GM12801 (cell line): ENCODE measurements around the gene RCN2.

Experiments
- TF ChIP-seq, protein P1 (sequence below): IDR thresholded peaks from one replicate; pipeline ENCODE4 v1.5.1; 2011; ENCODE audit warnings: control low read depth; ENCODE audit not compliant: insufficient read length; ENCODE audit errors: extremely low read depth

Gene RCN2

DNA sequence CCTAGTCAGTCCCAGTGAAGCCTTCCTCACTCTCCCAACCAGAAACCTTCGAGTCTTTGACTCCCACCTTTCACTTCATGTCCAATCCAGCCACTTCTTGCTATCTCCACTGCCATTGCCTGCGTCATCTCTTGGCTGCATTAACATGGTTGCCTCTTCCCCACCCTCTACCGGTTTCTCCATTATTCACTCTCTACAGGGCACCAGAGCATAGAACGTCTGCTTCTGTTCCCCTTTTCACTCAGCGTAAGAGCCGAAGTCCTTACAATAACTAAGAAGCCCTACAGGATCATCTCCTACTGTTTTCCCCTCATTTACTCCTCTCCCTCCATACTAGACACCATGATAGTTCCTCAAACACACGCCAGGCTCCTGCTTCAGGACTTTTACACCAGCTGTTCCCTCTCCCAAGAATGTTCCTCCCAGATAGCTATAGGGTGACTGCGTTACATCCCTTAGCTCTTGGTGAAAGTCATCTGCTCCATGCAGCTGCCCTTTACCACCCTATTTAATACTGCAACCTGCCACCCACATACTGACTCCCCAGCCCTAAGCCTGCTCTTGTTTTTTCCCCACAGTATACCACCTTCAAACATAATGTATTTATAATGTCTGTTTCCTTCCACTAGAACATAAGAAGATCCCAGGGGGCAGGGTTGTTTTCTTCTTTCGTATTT is 30.9 kb downstream of the RCN2 start:
- TF ChIP-seq, protein P1, sequence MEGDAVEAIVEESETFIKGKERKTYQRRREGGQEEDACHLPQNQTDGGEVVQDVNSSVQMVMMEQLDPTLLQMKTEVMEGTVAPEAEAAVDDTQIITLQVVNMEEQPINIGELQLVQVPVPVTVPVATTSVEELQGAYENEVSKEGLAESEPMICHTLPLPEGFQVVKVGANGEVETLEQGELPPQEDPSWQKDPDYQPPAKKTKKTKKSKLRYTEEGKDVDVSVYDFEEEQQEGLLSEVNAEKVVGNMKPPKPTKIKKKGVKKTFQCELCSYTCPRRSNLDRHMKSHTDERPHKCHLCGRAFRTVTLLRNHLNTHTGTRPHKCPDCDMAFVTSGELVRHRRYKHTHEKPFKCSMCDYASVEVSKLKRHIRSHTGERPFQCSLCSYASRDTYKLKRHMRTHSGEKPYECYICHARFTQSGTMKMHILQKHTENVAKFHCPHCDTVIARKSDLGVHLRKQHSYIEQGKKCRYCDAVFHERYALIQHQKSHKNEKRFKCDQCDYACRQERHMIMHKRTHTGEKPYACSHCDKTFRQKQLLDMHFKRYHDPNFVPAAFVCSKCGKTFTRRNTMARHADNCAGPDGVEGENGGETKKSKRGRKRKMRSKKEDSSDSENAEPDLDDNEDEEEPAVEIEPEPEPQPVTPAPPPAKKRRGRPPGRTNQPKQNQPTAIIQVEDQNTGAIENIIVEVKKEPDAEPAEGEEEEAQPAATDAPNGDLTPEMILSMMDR, result no peak

DNA sequence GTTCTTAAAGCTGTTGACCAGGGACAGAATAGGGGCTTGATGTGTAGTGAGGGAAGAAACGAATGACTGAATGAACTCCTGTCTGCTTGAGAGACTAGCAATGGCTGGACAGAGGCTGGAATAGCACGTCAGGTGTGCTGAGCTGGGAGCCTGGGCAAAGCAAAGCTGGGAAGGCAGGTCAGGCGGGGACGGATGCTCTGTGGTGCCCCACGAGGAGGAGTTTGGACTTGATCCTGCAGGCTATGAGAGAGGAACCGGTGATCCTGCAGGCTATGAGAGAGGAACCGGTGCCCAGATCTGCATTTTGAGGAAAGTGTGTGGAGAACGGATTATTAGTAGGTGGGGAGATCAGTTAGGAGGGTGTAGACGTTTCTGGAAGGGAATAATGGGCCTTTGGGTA is 32.0 kb downstream of the RCN2 start:
- TF ChIP-seq, protein P1, result no peak

DNA sequence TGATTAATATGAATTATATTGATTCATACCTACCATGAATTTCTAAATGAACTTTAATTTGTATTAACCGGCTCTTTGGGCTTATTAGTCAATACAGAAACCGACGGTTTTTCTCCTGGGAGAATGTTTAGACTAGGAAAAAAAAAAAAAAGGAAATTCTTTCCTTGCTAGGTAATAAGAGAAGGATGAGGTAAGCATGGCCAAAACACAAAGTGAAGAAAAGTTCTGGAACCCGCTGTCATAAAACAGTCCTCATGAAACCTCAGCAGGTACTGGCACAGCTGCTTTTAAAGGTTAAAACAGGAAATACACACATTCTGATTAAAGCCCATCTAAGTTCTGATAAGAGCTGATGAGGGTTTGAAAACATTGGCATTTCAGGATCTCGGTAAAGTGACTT is 32.6 kb downstream of the RCN2 start:
- TF ChIP-seq, protein P1, result no peak

DNA sequence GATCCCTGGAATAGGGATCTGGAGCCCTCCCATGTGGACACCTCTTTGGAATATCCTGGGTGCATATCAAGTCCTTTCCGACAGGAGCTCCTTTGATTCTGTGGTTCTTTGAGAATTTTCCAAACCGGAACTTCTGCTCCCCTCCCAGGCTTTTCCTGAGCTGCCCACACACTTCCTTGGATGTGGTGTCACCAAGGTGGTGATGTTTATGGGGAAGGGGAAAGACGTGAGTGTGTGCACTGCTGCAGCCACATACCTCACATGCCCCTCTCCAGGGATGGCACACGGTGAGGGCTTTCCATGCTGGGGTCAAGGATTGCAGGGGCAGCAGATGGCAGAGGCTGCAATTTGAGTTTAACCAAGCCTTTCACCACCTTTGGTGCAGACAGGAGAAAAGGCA is 35.5 kb downstream of the RCN2 start:
- TF ChIP-seq, protein P1, result no peak

DNA sequence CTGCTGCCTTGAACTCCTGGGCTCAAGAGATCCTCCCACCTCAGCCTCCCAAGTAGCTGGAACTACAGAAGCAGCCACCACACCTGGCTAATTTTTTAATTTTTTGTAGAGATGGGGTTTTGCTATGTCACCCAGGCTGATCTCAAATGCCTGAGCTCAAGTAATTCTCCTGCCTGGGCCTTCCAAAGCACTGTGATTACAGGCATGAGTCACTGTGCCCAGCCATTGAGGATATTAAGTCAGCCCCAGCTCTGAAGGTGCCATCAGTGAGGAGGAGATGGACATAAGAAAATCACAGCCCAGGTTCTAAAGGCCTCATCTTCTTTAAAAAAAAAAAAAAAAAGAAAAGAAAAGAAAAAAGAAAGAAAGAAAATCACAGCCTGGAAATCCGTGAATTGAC is 36.8 kb downstream of the RCN2 start:
- TF ChIP-seq, protein P1, result no peak

DNA sequence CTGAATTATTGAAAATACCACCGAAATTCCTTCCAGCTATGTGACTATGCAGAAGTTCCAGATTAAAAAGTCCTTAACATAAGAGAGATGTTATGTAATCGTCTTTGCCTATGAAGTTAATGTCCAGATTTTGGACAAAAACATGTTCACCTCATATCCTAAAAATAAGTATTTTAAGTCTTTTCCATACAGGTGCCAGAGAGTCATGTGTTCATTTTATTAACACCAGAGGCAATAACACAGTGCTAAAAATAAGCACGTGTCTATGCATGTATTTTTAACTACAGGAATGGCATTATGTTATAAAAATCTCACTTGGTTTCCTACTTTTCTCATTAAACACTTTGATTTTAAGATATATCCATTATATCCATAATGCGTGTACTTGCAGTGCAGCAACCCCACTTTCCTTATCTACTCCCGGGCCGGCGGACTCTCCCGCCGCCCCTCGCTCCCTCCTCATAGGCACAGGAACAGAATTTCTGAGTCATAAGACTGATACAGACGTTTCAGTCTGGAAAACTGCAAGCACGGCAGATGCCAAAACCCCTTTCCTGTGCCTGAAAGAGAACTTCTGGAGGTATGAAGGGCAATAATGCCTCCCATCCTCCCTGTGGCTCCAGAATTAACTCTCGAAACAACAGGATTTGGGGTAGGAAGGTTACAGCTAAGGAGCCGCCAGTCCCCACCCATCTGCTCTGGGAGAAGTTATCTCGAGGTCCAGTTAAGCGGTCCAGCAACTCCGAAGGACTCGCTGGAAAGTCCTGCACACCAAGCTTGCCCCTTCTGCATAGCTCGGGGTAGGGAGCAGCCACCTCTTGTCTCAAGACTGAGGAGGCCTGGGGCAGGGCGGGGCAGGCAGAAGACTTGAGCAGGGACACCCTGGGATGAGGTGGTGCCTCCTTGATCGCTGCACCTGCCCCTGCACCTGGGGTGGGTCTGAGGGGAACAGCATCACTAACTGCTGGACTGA is 41.1 kb downstream of the RCN2 start:
- TF ChIP-seq, protein P1, result no peak

DNA sequence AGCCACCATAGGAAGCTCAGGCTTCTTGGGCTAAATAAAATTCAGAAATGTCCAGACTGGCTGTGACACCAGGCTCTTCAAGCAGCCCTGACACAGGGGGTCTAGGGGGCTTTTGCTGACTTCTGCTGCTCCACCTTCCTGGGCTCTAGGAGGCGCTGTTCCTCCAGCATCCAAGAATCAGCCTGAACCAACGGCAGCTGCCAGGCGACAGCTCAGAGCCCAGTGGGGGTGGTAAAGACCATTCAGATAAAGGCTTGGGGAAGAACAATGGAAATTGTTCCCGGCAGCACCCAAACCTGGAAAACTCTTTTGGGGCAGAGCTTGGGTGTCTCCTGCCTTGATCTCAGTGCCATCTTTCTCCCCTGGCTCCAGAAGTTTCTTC is 41.8 kb downstream of the RCN2 start:
- TF ChIP-seq, protein P1, result no peak
